Loucy (cell line): ENCODE measurements around the gene WTAP.

ENCODE experiments used
- CTCF ChIP-seq: fragments of 200-600 bp; sonication (generic); conservative IDR thresholded peaks from 2 replicates; pipeline ENCODE4 v1.5.1; 2014; ENCODE audit warnings: mild to moderate bottlenecking, antibody characterized with exemption, low read length
- EZH2phosphoT487 ChIP-seq: fragments of 200-600 bp; IDR thresholded peaks from 2 replicates; pipeline ENCODE4 v1.6.1; 2018; ENCODE audit warnings: antibody characterized with exemption, mild to moderate bottlenecking, moderate library complexity, borderline replicate concordance

GRCh38 chr6:159759645-159760044, 32.3 kb downstream of the WTAP start:
- TF ChIP-seq CTCF (no peak), EZH2phosphoT487 (no peak)
